ENCODE results near the gene MAP7. TPM values are rescaled to one million over a fixed set of nuclear protein-coding genes. Genes with fewer than 3 reads are reported as not detected.

Gene MAP7
- total and polyA plus RNA-seq, 2 of the 13 experiments (the other 11 are each of a cell fraction or from before 2014, with no cell fraction given): 0.04 TPM; not detected in 1

- intact Hi-C loops (cut with micrococcal nuclease; ENCODE audit: unreplicated experiment): no loop called here
Measured at GRCh38 chr6:136464874-136465273, 85.3 kb downstream of the MAP7 start.

More at GRCh38 chr6:136464874-136465273, 85.3 kb downstream of the MAP7 start:
- no peaks in the 10 kb centered on the region for H4K20me1 ChIP-seq (ENCODE audit: insufficient read depth, low read length)
- H3K79me2 ChIP-seq (ENCODE audit: insufficient read depth, low read length): no peaks in the 10 kb centered on the region
- H3K4me1 ChIP-seq (ENCODE audit: insufficient read depth, low read length): no peaks in the 10 kb centered on the region
- POLR2A ChIA-PET: no interaction called here
- H3K4me2 ChIP-seq (ENCODE audit: low read depth, low read length): no peak overlapping the region
- no peak for ATAC-seq
- TF ChIP-seq KMT2B (CRISPR knock-in tag; IDR thresholded peaks at IDR 0.05) (no peak), KAT2B (IDR thresholded peaks at IDR 0.05; ENCODE audit: borderline replicate concordance, low read depth, low read length) (no peak), ZNF724P (CRISPR knock-in tag; IDR thresholded peaks at IDR 0.05; ENCODE audit: borderline replicate concordance) (no peak), ZNF513 (CRISPR knock-in tag; conservative IDR thresholded peaks at IDR 0.05) (no peak), ZFP62 (CRISPR knock-in tag; IDR thresholded peaks at IDR 0.05) (no peak), RAD21 (CRISPR knock-in tag; IDR thresholded peaks at IDR 0.05) (no peak), TAF15 (IDR thresholded peaks at IDR 0.05; ENCODE audit: low read depth, low read length, poor library complexity, severe bottlenecking) (no peak), ZNF547 (CRISPR knock-in tag; IDR thresholded peaks at IDR 0.05) (no peak), ZNF563 (CRISPR knock-in tag; IDR thresholded peaks at IDR 0.05) (no peak), MED13 (CRISPR knock-in tag; IDR thresholded peaks at IDR 0.05) (no peak), TCF12 (IDR thresholded peaks at IDR 0.05) (no peak), TCF12 (CRISPR knock-in tag; IDR thresholded peaks at IDR 0.05) (no peak), HCFC1 (IDR thresholded peaks at IDR 0.05; ENCODE audit: low read depth, low read length) (no peak), MATR3 (CRISPR knock-in tag; IDR thresholded peaks at IDR 0.05) (no peak), ZNF10 (CRISPR knock-in tag; IDR thresholded peaks at IDR 0.05; ENCODE audit: borderline replicate concordance, low read depth) (no peak), TFDP2 (CRISPR knock-in tag; IDR thresholded peaks at IDR 0.05) (no peak)
- TF ChIP-seq, protein P1, sequence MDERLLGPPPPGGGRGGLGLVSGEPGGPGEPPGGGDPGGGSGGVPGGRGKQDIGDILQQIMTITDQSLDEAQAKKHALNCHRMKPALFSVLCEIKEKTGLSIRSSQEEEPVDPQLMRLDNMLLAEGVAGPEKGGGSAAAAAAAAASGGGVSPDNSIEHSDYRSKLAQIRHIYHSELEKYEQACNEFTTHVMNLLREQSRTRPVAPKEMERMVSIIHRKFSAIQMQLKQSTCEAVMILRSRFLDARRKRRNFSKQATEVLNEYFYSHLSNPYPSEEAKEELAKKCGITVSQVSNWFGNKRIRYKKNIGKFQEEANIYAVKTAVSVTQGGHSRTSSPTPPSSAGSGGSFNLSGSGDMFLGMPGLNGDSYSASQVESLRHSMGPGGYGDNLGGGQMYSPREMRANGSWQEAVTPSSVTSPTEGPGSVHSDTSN (CRISPR knock-in tag; IDR thresholded peaks at IDR 0.05): no peak
- TF ChIP-seq, protein P2, sequence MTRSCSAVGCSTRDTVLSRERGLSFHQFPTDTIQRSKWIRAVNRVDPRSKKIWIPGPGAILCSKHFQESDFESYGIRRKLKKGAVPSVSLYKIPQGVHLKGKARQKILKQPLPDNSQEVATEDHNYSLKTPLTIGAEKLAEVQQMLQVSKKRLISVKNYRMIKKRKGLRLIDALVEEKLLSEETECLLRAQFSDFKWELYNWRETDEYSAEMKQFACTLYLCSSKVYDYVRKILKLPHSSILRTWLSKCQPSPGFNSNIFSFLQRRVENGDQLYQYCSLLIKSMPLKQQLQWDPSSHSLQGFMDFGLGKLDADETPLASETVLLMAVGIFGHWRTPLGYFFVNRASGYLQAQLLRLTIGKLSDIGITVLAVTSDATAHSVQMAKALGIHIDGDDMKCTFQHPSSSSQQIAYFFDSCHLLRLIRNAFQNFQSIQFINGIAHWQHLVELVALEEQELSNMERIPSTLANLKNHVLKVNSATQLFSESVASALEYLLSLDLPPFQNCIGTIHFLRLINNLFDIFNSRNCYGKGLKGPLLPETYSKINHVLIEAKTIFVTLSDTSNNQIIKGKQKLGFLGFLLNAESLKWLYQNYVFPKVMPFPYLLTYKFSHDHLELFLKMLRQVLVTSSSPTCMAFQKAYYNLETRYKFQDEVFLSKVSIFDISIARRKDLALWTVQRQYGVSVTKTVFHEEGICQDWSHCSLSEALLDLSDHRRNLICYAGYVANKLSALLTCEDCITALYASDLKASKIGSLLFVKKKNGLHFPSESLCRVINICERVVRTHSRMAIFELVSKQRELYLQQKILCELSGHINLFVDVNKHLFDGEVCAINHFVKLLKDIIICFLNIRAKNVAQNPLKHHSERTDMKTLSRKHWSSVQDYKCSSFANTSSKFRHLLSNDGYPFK (CRISPR knock-in tag; IDR thresholded peaks at IDR 0.05; ENCODE audit: borderline replicate concordance): no peak
- TF ChIP-seq, protein P3, sequence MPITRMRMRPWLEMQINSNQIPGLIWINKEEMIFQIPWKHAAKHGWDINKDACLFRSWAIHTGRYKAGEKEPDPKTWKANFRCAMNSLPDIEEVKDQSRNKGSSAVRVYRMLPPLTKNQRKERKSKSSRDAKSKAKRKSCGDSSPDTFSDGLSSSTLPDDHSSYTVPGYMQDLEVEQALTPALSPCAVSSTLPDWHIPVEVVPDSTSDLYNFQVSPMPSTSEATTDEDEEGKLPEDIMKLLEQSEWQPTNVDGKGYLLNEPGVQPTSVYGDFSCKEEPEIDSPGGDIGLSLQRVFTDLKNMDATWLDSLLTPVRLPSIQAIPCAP (CRISPR knock-in tag; IDR thresholded peaks at IDR 0.05; ENCODE audit: low read depth): no peak
- H3K36me3 ChIP-seq (replicated peaks in 1 of 2; ENCODE audit: control insufficient read depth in 1 of 2, insufficient read depth in 2 of 2, low read length in 2 of 2): no peaks in the 10 kb centered on the region
- no peak overlapping the region for H3K4me3 ChIP-seq (replicated peaks in 1 of 3; ENCODE audit: insufficient read depth in 1 of 3, low read depth in 2 of 3, low read length in 3 of 3)
- no peaks in the 10 kb centered on the region for H3K27me3 ChIP-seq (ENCODE audit: control insufficient read depth in 1 of 2, insufficient read depth in 2 of 2, low read length in 2 of 2)
- no peak for FAIRE-seq
- no peak overlapping the region for H2AFZ ChIP-seq (ENCODE audit: low read length)
- CTCF ChIA-PET (ENCODE audit: low intra/inter-chr PET ratio, low total read pairs): no interaction called here
- no peaks in the 10 kb centered on the region for H3K9me3 ChIP-seq (ENCODE audit: low read length)
- no peak overlapping the region for H3K9ac ChIP-seq (ENCODE audit: insufficient read depth, low read depth, low read length)
- no peak for DNase-seq (ENCODE audit: low spot score)
- H3K27ac ChIP-seq (ENCODE audit: extremely low read length, insufficient read depth, low read length): no peak overlapping the region
- in situ Hi-C loops (cut with HindIII; ENCODE audit: extremely low pct_ligation_motif_present, low pct_unique_long_range_greater_than_20kb): no loop called here
- no TSS peak for BruUV-seq (replicated peaks)
- 15% methylated on average over 4 of the region's 4 CpGs for WGBS (ENCODE audit: low lambda C conversion rate)

Measured in HepG2 (cell line).